Measurements from ENCODE around the gene ABCA9. TPM values are rescaled to one million over a fixed set of nuclear protein-coding genes. Genes with fewer than 3 reads are reported as not detected.
"Not testable (repeated sequence)": the region's sequence is repeated elsewhere in the genome, so short reads cannot be mapped to it uniquely, and the experiment has no call there.

The ABCA9 gene
- polyA plus RNA-seq, 1 donor from 2014 or later, result 0.69 TPM

- H3K27me3 ChIP-seq (ENCODE audit: insufficient read depth, low read depth, low read length), result no peaks in the 10 kb centered on the region
- H3K27ac ChIP-seq (ENCODE audit: low read length), result no peak overlapping the region
- no peak overlapping the region for H3K4me3 ChIP-seq (ENCODE audit: low read length)
- H3K9me2 ChIP-seq (ENCODE audit: insufficient read depth, low read length), result no peaks in the 10 kb centered on the region
- TF ChIP-seq MXI1 (conservative IDR thresholded peaks at IDR 0.05; ENCODE audit: poor library complexity, severe bottlenecking) (no peak), REST (IDR thresholded peaks at IDR 0.05; ENCODE audit: borderline replicate concordance) (no peak), CTCF (IDR thresholded peaks at IDR 0.05; ENCODE audit: poor library complexity, severe bottlenecking) (no peak), POLR2AphosphoS5 (IDR thresholded peaks at IDR 0.05) (no peak), EP300 (conservative IDR thresholded peaks at IDR 0.05; ENCODE audit: poor library complexity, severe bottlenecking) (no peak), EZH2 (IDR thresholded peaks at IDR 0.05; ENCODE audit: borderline replicate concordance, insufficient read depth, low read length, poor library complexity, severe bottlenecking) (no peak), TAF1 (IDR thresholded peaks at IDR 0.05; ENCODE audit: low read depth) (no peak), RAD21 (conservative IDR thresholded peaks at IDR 0.05) (no peak), SMC3 (conservative IDR thresholded peaks at IDR 0.05; ENCODE audit: poor library complexity) (no peak)
- no peaks in the 10 kb centered on the region for H3F3A ChIP-seq (ENCODE audit: insufficient read depth, low read length, poor library complexity, severe bottlenecking)
- no peak overlapping the region for H2AFZ ChIP-seq (ENCODE audit: low read depth, low read length)
- H3K36me3 ChIP-seq (ENCODE audit: insufficient read depth, low read length), result no peaks in the 10 kb centered on the region
- no peaks in the 10 kb centered on the region for H3K9me3 ChIP-seq (ENCODE audit: low read length)
- H3K4me2 ChIP-seq (ENCODE audit: low read length), result no peak overlapping the region
- H4K20me1 ChIP-seq (ENCODE audit: insufficient read depth), result no peaks in the 10 kb centered on the region
- H3K79me2 ChIP-seq (replicated peaks; ENCODE audit: insufficient read depth, low read length), result no peaks in the 10 kb centered on the region
- H3K9ac ChIP-seq (ENCODE audit: low read length), result no peak overlapping the region
Measured at GRCh38 chr17:69012895-69013805, 47.6 kb downstream of the ABCA9 start.

GRCh38 chr17:69009930-69010329 lies 50.8 kb downstream of the ABCA9 start:
- TF ChIP-seq EP300 (conservative IDR thresholded peaks at IDR 0.05; ENCODE audit: poor library complexity, severe bottlenecking) (no peak), POLR2AphosphoS5 (IDR thresholded peaks at IDR 0.05) (no peak), CTCF (IDR thresholded peaks at IDR 0.05; ENCODE audit: poor library complexity, severe bottlenecking) (no peak), RAD21 (conservative IDR thresholded peaks at IDR 0.05) (no peak), MXI1 (conservative IDR thresholded peaks at IDR 0.05; ENCODE audit: poor library complexity, severe bottlenecking) (no peak), EZH2 (IDR thresholded peaks at IDR 0.05; ENCODE audit: borderline replicate concordance, insufficient read depth, low read length, poor library complexity, severe bottlenecking) (no peak), REST (IDR thresholded peaks at IDR 0.05; ENCODE audit: borderline replicate concordance) (no peak), SMC3 (conservative IDR thresholded peaks at IDR 0.05; ENCODE audit: poor library complexity) (no peak), TAF1 (IDR thresholded peaks at IDR 0.05; ENCODE audit: low read depth) (no peak)
- Histone ChIP-seq H3K4me3 (ENCODE audit: low read length) (no peak overlapping the region), H2AFZ (ENCODE audit: low read depth, low read length) (no peak overlapping the region), H3K36me3 (ENCODE audit: insufficient read depth, low read length) (no peaks in the 10 kb centered on the region), H3K9me3 (ENCODE audit: low read length) (no peaks in the 10 kb centered on the region), H4K20me1 (ENCODE audit: insufficient read depth) (no peaks in the 10 kb centered on the region), H3K9ac (ENCODE audit: low read length) (no peak overlapping the region), H3K27me3 (ENCODE audit: insufficient read depth, low read depth, low read length) (no peaks in the 10 kb centered on the region), H3K4me2 (ENCODE audit: low read length) (no peak overlapping the region), H3K27ac (ENCODE audit: low read length) (no peak overlapping the region), H3K79me2 (replicated peaks; ENCODE audit: insufficient read depth, low read length) (no peaks in the 10 kb centered on the region), H3F3A (ENCODE audit: insufficient read depth, low read length, poor library complexity, severe bottlenecking) (no peaks in the 10 kb centered on the region), H3K9me2 (ENCODE audit: insufficient read depth, low read length) (no peaks in the 10 kb centered on the region)

- not testable (repeated sequence) for H3K9me3 ChIP-seq (ENCODE audit: low read length); H3K4me2 ChIP-seq (ENCODE audit: low read length); H3K9ac ChIP-seq (ENCODE audit: low read length); H3K4me3 ChIP-seq (ENCODE audit: low read length); H3K36me3 ChIP-seq (ENCODE audit: insufficient read depth, low read length); H2AFZ ChIP-seq (ENCODE audit: low read depth, low read length); H4K20me1 ChIP-seq (ENCODE audit: insufficient read depth); H3K27me3 ChIP-seq (ENCODE audit: insufficient read depth, low read depth, low read length); H3K79me2 ChIP-seq (replicated peaks; ENCODE audit: insufficient read depth, low read length); H3K9me2 ChIP-seq (ENCODE audit: insufficient read depth, low read length); H3K27ac ChIP-seq (ENCODE audit: low read length); H3F3A ChIP-seq (ENCODE audit: insufficient read depth, low read length, poor library complexity, severe bottlenecking)
Measured at GRCh38 chr17:69004759-69005158, 56.0 kb downstream of the ABCA9 start.

Data from neural cell (in vitro differentiated cells).